Osteocyte (in vitro differentiated cells): ENCODE data around the gene MYRIP. TPM values are rescaled to one million over a fixed set of nuclear protein-coding genes. Genes with fewer than 3 reads are reported as not detected.

Experiments
- DNase-seq: peaks from one replicate; pipeline ENCODE4 v3.0.0; 2021; ENCODE audit warnings: mixed read lengths; ENCODE audit not compliant: unreplicated experiment; ENCODE audit errors: extremely low spot score
- H3K27ac Mint-ChIP-seq: one replicate; pipeline ENCODE4 v1.8.0; 2021; ENCODE audit warnings: mild to moderate bottlenecking, mixed read lengths; ENCODE audit not compliant: unreplicated experiment
- H3K27me3 Mint-ChIP-seq: one replicate; pipeline ENCODE4 v1.8.0; 2021; ENCODE audit warnings: mixed read lengths; ENCODE audit not compliant: unreplicated experiment
- H3K36me3 Mint-ChIP-seq: one replicate; pipeline ENCODE4 v1.8.0; 2021; ENCODE audit warnings: mixed read lengths; ENCODE audit not compliant: unreplicated experiment
- H3K4me1 Mint-ChIP-seq: one replicate; pipeline ENCODE4 v1.8.0; 2021; ENCODE audit warnings: mixed read lengths; ENCODE audit not compliant: unreplicated experiment
- H3K4me3 Mint-ChIP-seq: one replicate; pipeline ENCODE4 v1.8.0; 2021; ENCODE audit warnings: mild to moderate bottlenecking, moderate library complexity, mixed read lengths; ENCODE audit not compliant: unreplicated experiment
- H3K9me3 Mint-ChIP-seq: one replicate; pipeline ENCODE4 v1.8.0; 2021; ENCODE audit warnings: mixed read lengths; ENCODE audit not compliant: unreplicated experiment
- total RNA-seq: library from RNA; stranded (reverse); gene quantifications from 2 replicates; pipeline ENCODE4 v1.2.1, GENCODE V29; 2021
- TF ChIP-seq, protein P1 (sequence below): fragments of 200-600 bp; sonication (generic); IDR thresholded peaks from 2 replicates; pipeline ENCODE4 v1.5.0; 2021; ENCODE audit warnings: antibody characterized with exemption, mild to moderate bottlenecking, moderate library complexity

Gene MYRIP
- total RNA-seq, 1 donor from 2014 or later: 0.62 TPM

DNA sequence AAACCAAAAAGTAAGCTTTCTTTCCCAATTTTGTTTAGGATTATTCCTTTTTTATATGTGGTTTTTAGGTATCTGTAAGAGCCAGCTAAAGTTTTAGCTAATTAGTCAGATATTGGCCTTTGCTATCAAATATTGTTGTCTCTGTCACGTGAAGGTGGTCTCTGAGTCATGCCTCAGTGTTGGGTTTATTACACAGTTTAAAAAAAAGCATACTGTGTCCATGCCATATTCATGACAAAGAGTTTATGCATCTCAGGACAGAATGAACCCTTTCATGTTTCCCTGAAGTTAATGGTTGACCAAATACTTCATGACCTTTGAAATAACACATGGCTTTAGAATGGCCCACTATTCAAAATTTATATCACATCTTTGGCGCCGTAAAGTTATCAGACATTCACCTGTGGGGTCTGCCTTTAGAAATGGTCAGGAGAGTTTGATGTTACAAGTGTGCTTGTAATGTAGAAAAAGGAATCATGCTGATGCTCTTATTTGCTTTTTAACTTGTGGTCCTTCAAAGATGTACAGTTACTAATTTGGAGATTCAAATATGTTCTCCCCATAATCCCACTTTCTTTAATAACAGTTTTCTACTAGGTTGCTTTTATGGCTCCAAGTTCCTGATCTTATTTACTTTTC is 101.5 kb downstream of the MYRIP start:
- Mint-ChIP-seq H3K4me3 (no peak overlapping the region), H3K9me3 (no peaks in the 10 kb centered on the region), H3K27ac (peak overlapping the region; percentile 24)

DNA sequence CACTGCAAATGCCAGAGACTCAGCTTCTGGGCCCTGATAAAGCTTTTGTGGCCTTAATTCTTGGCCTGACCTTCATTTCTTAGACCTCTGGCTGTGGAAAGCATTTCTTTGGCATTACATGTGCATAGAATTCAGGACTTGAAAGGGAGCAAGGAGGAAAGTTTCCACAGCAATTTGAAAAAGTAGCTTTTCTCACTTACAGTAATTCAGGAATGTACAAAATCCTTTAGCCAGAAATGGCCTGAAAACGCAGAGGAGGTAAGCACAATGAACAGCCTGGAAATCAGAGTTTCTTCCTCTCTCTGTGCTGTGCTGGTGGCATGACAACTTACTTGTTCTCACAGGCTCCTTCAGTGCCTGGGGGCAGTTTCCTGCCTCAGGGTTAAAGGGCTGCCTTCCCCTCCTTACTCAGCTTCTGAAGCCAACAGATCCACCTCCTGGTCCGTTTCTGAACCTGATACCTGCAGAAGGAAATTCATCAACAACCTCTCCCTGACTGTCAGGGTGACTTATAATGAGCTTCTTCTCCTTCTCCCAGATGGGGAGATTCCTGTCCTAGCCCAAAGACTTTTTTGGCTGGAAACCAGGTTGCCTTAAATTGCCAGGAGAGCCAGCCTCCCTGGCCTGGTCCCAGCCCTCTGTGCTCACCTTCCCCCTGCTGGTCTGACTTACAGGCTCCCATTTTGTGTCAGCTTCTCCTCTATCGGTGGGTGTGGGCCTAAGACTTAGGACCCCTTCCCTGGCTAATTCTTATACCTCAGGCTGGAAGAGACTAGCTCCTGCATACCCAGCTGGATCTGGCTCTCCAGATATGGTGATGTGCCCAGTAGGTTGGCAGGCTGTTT is 102.3 kb downstream of the MYRIP start:
- Mint-ChIP-seq H3K9me3 (no peaks in the 10 kb centered on the region), H3K4me1 (peaks cover 22% of the 10 kb centered on the region), H3K27ac (peak overlapping the region; percentile 79), H3K4me3 (no peak overlapping the region), H3K36me3 (no peaks in the 10 kb centered on the region), H3K27me3 (no peaks in the 10 kb centered on the region)
- DNase-seq: no peak
- TF ChIP-seq, protein P1, sequence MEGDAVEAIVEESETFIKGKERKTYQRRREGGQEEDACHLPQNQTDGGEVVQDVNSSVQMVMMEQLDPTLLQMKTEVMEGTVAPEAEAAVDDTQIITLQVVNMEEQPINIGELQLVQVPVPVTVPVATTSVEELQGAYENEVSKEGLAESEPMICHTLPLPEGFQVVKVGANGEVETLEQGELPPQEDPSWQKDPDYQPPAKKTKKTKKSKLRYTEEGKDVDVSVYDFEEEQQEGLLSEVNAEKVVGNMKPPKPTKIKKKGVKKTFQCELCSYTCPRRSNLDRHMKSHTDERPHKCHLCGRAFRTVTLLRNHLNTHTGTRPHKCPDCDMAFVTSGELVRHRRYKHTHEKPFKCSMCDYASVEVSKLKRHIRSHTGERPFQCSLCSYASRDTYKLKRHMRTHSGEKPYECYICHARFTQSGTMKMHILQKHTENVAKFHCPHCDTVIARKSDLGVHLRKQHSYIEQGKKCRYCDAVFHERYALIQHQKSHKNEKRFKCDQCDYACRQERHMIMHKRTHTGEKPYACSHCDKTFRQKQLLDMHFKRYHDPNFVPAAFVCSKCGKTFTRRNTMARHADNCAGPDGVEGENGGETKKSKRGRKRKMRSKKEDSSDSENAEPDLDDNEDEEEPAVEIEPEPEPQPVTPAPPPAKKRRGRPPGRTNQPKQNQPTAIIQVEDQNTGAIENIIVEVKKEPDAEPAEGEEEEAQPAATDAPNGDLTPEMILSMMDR: no peak

More for the DNA sequence above, 101.5 kb downstream of the MYRIP start:
- no peaks in the 10 kb centered on the region for H3K36me3 Mint-ChIP-seq
- no peaks in the 10 kb centered on the region for H3K27me3 Mint-ChIP-seq
- peaks cover 22% of the 10 kb centered on the region for H3K4me1 Mint-ChIP-seq
- TF ChIP-seq, protein P1: no peak
- no peak for DNase-seq

DNA sequence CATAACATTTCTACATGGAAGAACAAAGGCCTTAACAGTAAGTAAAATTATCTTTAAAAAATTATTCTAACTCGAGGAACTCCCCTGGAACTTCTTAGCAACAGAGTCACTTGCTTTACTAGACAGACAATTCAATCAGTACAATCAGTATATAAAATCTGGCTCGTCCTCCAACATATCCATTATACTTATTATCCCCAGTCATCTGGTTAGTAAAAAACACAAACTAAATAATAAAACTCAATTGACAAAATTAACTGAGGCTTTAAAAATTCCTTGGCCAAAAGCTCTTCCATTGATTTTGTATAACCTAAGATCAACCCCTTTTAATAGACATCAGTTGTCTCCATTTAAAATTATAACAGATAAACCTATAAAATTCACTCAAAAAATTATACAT is 105.6 kb downstream of the MYRIP start:
- Mint-ChIP-seq H3K4me3 (no peak overlapping the region), H3K27ac (no peak overlapping the region), H3K27me3 (no peaks in the 10 kb centered on the region), H3K9me3 (no peaks in the 10 kb centered on the region), H3K36me3 (no peaks in the 10 kb centered on the region), H3K4me1 (peaks cover 25% of the 10 kb centered on the region)
- TF ChIP-seq, protein P1: no peak
- DNase-seq: no peak

DNA sequence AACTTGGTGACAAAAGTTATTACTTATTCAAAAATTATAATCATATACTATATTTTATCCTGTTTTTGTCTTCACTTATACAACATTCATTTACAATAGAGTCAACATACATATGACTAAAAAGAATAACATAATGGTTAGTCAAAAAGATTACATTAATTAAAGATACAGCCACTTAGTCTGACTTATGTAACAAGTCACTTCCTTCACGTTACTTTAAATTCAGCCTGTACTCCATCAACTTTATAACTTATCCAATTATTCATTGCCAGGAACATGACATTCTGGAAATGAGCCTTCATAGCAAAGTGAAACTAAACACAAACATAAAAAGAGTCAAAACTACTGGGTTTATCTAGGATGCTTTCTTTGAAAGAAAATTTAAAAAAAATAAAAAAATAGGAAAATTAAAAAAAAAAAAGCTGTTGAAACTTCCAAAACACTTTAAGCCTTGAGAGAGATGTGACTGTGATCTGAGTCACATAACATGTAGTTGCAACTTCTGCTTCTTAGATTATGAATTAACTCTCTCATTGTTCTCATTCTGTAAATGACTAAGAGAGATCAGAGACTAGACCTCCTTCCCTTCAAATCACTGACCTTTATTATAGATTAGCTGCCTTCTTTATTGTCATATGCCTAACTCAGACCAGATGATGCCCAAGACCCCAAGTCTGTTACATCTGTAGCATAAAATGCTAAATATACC is 107.8 kb downstream of the MYRIP start:
- no peak for DNase-seq
- TF ChIP-seq, protein P1: no peak
- no peaks in the 10 kb centered on the region for H3K9me3 Mint-ChIP-seq
- no peak overlapping the region for H3K4me3 Mint-ChIP-seq
- H3K4me1 Mint-ChIP-seq: peaks cover 17% of the 10 kb centered on the region
- H3K36me3 Mint-ChIP-seq: no peaks in the 10 kb centered on the region
- H3K27ac Mint-ChIP-seq: no peak overlapping the region
- H3K27me3 Mint-ChIP-seq: no peaks in the 10 kb centered on the region

DNA sequence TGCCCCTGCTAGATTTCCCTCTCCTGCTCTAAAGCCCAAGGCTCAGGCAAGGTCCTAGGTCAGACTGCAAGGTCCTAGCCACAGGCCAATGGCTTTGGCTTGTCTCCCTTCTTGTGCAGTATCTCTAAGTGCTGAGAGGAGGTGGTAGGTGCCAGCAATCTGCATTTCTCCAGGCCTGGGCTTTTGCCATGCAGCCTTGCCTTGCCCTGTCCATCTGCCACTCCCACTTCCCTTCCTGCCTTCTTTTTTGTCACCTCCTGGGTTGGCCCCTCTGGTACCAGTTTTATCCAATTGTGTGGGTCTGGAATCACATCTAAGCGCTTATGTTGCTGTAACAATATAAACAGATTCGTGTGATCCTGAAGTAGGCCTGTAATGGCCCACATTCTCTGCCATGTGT is 109.9 kb downstream of the MYRIP start:
- Mint-ChIP-seq H3K27me3 (no peaks in the 10 kb centered on the region), H3K9me3 (no peaks in the 10 kb centered on the region), H3K4me1 (peaks cover 11% of the 10 kb centered on the region), H3K36me3 (no peaks in the 10 kb centered on the region), H3K27ac (no peak overlapping the region), H3K4me3 (no peak overlapping the region)
- no peak for DNase-seq
- TF ChIP-seq, protein P1: no peak
